ENCODE data around the gene ZPLD1. TPM values are rescaled to one million over a fixed set of nuclear protein-coding genes. Genes with fewer than 3 reads are reported as not detected.

Gene ZPLD1
- total and polyA plus RNA-seq, 5 donors = 0.17 TPM; not detected in 4

DNA sequence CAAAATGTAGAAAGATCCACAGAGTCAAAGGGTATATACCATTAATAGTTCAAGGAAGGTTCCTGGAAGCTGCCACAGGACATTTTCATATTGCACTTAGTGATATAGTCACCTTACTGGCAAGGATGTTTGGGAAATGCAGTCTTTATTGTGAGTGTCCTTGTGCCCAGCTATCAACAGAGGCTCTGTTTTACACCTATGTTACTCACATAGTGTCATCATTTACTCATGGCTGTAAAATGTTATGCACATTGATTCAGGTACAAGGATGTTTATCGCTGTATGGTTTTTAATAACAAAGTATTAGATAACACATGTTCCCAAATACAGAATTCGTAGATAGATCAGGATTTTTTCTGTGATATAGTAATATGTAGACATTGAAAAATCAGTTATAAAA lies 50.9 kb downstream of the ZPLD1 start:
- Histone ChIP-seq H3K27me3 (ENCODE audit: control insufficient read depth, insufficient read depth) (no peaks in the 10 kb centered on the region), H3K9me3 (ENCODE audit: control insufficient read depth, low read length) (no peaks in the 10 kb centered on the region), H3K27ac (ENCODE audit: low read length) (no peak overlapping the region), H3K4me1 (ENCODE audit: control insufficient read depth, insufficient read depth, low read length) (no peaks in the 10 kb centered on the region), H3K4me3 (ENCODE audit: low read length) (no peak overlapping the region)
- intact Hi-C loops (cut with DNase I) = no loop called here
- no peak for DNase-seq
- no peak for ATAC-seq
- WGBS = 89% methylated on average over 2 of the region's 2 CpGs

DNA sequence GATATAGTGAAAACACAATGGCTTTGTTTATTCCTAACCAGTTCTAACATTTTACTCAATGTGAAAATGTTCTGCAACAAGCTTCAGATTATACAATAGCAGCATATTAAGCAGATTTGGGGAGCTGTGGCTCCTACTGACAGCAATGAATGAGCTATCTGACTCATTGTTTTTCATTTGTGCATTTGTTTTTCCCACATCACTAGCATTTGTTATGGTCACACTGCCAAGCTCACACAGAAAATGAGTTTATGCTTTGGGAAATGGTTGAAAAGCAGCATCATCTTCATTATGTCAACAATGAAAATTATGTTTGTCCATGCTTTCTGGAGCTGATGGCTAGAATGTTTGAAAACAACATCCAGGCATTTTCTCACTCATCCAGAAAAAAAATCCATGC lies 53.5 kb downstream of the ZPLD1 start:
- no peak overlapping the region for H3K4me3 ChIP-seq (ENCODE audit: low read length)
- DNase-seq (no peak), ATAC-seq (no peak)
- H3K9me3 ChIP-seq (ENCODE audit: control insufficient read depth, low read length) = no peaks in the 10 kb centered on the region
- no peaks in the 10 kb centered on the region for H3K4me1 ChIP-seq (ENCODE audit: control insufficient read depth, insufficient read depth, low read length)
- intact Hi-C loops (cut with DNase I) = no loop called here
- H3K27me3 ChIP-seq (ENCODE audit: control insufficient read depth, insufficient read depth) = no peaks in the 10 kb centered on the region
- H3K27ac ChIP-seq (ENCODE audit: low read length) = no peak overlapping the region

DNA sequence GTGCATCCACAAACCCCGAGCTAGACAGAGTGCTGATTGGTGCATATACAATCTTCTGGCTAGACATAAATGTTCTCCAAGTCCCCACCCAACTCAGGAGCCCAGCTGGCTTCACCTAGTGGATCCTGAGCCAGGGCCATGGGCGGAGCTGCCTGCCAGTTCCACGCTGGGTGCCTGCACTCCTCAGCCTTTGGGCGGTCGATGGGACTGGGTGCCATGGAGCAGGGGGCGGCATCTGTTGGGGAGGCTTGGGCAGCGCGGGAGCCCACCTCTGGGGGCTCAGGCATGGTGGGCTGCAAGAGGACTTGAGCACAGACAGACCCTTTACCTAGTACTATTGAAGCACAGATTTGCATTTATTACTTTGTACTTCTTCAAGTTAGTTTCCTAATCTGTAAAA lies 57.5 kb downstream of the ZPLD1 start:
- H3K27me3 ChIP-seq (ENCODE audit: control insufficient read depth, insufficient read depth) = no peaks in the 10 kb centered on the region
- H3K9me3 ChIP-seq (ENCODE audit: control insufficient read depth, low read length) = no peaks in the 10 kb centered on the region
- H3K4me3 ChIP-seq (ENCODE audit: low read length) = no peak overlapping the region
- intact Hi-C loops (cut with DNase I) = no loop called here
- 94% methylated on average over 8 of the region's 8 CpGs for WGBS
- H3K4me1 ChIP-seq (ENCODE audit: control insufficient read depth, insufficient read depth, low read length) = no peaks in the 10 kb centered on the region
- ATAC-seq (no peak), DNase-seq (no peak)
- no peak overlapping the region for H3K27ac ChIP-seq (ENCODE audit: low read length)

DNA sequence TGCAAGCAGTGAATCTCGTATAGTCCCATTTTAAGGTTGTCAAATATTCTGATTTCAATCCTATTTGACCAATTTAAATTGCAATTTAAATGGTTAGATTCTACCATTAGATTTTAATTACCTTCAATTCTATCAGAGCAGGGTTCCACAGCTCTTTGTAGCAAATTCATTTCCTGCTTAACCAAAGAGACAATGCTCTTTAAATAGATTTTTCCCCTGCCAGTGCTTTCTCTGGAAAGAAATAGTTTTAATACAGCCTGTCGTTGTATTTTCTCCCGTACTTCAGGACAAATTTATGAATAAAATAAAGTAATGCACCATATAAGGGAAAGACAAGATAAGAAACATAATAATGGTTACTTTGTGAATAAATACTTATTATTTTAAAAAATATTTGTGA lies 62.8 kb downstream of the ZPLD1 start:
- no peak for ATAC-seq
- Histone ChIP-seq H3K9me3 (ENCODE audit: control insufficient read depth, low read length) (no peaks in the 10 kb centered on the region), H3K27ac (ENCODE audit: low read length) (no peak overlapping the region), H3K27me3 (ENCODE audit: control insufficient read depth, insufficient read depth) (no peaks in the 10 kb centered on the region), H3K4me1 (ENCODE audit: control insufficient read depth, insufficient read depth, low read length) (no peaks in the 10 kb centered on the region), H3K4me3 (ENCODE audit: low read length) (no peak overlapping the region)
- intact Hi-C loops (cut with DNase I) = no loop called here
- DNase-seq = no peak
- 53% methylated on average over 3 of the region's 3 CpGs for WGBS

DNA sequence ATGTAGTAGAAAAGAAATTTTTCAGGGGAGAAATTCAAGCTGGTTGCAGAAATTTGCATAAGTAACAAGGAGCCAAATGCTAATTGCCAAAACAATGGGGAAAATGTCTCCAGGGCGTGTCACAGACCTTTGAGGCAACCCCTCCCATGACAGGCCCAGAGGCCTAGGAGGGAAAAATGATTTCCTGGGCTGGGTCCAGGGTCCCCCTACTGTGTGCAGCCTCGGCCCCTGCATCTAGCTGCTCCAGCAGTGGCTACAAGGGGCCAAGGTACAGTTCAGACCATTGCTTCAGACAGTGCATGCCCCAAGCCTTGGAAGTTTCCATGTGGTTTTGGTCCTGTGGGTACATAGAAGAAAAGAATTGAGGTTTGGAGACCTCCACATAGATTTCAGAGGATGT lies 70.7 kb downstream of the ZPLD1 start:
- DNase-seq (no peak), ATAC-seq (no peak)
- Histone ChIP-seq H3K27me3 (ENCODE audit: control insufficient read depth, insufficient read depth) (no peaks in the 10 kb centered on the region), H3K27ac (ENCODE audit: low read length) (no peak overlapping the region), H3K4me3 (ENCODE audit: low read length) (no peak overlapping the region), H3K9me3 (ENCODE audit: control insufficient read depth, low read length) (no peaks in the 10 kb centered on the region), H3K4me1 (ENCODE audit: control insufficient read depth, insufficient read depth, low read length) (no peaks in the 10 kb centered on the region)
- intact Hi-C loops (cut with DNase I) = no loop called here
- WGBS = 80% methylated on average over 2 of the region's 2 CpGs

DNA sequence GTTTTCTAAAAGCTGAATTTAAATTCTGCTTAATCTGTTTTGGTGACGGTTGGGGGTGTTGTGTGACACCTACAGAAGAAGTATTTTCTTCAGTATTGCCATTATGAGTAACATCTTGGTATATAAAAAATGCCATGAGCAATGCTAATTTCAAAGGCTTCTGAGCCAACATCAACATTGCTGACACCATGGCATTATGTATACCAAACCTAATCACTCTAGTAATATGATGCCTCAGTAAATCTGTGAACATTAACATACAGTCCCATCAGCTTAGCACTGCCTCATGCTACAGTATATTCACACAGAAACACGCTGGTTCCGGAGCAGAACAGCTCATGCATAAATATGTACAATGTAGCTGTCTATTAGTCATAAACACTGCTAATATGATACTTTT lies 75.8 kb downstream of the ZPLD1 start:
- intact Hi-C loops (cut with DNase I) = no loop called here
- DNase-seq (no peak), ATAC-seq (no peak)
- Histone ChIP-seq H3K27ac (ENCODE audit: low read length) (no peak overlapping the region), H3K27me3 (ENCODE audit: control insufficient read depth, insufficient read depth) (no peaks in the 10 kb centered on the region), H3K4me3 (ENCODE audit: low read length) (no peak overlapping the region), H3K9me3 (ENCODE audit: control insufficient read depth, low read length) (no peaks in the 10 kb centered on the region), H3K4me1 (ENCODE audit: control insufficient read depth, insufficient read depth, low read length) (no peaks in the 10 kb centered on the region)
- 77% methylated on average over 3 of the region's 3 CpGs for WGBS

DNA sequence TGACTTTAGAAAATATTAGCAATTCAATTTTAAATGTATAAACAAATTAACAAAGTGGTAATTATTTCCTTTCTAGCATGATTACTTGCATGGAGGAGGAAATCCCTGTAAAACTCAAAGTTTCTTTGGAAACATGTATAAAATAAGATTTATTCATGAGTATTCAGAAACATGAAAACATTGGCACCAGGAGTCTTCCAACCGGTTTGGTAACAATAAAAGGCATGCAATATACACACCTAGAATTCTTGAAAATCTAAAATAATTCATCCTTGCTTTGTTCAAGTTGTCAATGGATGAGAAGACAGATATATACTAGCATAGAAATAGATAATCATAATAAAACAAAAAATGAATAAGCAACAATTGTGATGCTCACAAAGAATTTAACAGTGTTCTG lies 76.4 kb downstream of the ZPLD1 start:
- no peaks in the 10 kb centered on the region for H3K4me1 ChIP-seq (ENCODE audit: control insufficient read depth, insufficient read depth, low read length)
- ATAC-seq (no peak), DNase-seq (no peak)
- no peaks in the 10 kb centered on the region for H3K9me3 ChIP-seq (ENCODE audit: control insufficient read depth, low read length)
- no peak overlapping the region for H3K27ac ChIP-seq (ENCODE audit: low read length)
- no peaks in the 10 kb centered on the region for H3K27me3 ChIP-seq (ENCODE audit: control insufficient read depth, insufficient read depth)
- WGBS = 92% methylated on average over 1 of the region's 1 CpG
- intact Hi-C loops (cut with DNase I) = no loop called here
- no peak overlapping the region for H3K4me3 ChIP-seq (ENCODE audit: low read length)

DNA sequence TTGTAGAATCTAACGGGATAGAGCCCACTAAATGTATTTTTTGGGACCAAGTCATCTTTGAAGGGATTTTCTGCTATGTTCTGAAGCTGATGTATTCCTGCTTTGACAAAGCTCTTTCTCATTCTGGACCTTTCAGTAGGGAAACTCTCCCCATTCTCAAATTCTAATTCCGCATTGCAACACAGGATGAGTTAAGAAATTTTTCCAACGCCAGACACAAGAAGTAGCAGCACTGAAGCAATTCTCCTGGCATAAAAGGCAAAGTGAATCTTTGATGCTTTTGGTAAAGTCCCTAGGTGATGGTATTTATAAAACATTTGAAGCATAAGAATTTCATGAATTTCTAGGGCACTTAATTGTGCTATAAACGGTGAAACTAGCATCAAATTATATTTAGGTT lies 76.8 kb downstream of the ZPLD1 start:
- Histone ChIP-seq H3K4me1 (ENCODE audit: control insufficient read depth, insufficient read depth, low read length) (no peaks in the 10 kb centered on the region), H3K27ac (ENCODE audit: low read length) (no peak overlapping the region), H3K27me3 (ENCODE audit: control insufficient read depth, insufficient read depth) (no peaks in the 10 kb centered on the region), H3K9me3 (ENCODE audit: control insufficient read depth, low read length) (no peaks in the 10 kb centered on the region), H3K4me3 (ENCODE audit: low read length) (no peak overlapping the region)
- ATAC-seq = no peak
- no peak for DNase-seq
- WGBS = 82% methylated on average over 4 of the region's 4 CpGs
- intact Hi-C loops (cut with DNase I) = no loop called here

DNA sequence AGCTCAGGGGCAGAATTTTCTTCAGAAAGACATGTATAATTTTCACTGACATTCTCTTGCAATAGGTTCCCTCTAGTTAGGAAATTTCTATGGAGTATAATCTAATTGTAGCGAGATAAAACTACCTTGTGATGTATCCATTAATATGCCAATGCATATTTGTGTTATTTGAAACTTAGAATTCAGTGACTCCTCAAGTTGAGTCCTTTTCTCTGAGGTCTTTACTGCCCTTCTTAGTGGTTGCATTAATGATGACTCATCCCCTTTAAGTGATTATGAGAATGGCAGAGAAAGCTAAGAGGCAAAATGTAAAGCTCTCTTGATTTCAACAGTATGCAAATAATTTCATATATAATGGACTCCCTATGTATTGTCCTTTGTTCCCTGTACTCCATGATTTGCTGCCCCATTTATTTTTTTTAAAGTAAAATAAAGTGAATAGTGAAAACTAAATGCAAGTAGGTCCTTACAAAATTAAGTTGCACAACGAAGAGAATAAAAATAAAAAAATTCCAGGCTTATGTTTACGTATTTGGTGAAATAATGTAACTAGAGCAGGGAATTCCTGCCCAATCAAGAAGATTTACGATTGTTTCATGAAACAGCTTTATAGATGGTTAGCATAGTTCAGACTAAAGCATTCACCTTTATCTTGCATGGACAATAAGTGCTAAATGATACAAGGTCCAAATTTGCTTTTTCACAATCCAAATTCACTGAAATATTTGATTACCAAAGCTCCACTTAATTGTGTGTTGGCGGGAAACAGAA lies 78.1 kb downstream of the ZPLD1 start:
- 83% methylated on average over 5 of the region's 5 CpGs for WGBS
- intact Hi-C loops (cut with DNase I) = no loop called here

DNA sequence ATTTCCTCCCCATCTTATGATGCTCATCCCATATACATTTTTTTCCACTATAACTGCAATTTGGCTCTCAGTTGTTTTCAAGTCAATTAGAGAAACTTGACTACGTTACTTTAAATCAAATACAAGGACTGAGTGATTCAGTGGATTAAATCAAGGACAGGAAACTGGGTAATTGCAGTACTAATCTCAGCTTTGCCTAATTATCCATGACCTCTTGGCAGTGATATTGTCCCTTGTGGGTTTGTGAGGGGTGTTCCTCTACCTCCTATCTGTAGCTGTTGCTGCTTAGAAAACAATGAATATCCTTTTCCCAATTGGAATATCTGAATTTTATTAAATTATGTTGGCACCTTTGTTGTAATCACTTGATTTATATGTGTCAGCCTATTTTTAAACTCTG lies 79.4 kb downstream of the ZPLD1 start:
- ATAC-seq (no peak), DNase-seq (no peak)
- no peak overlapping the region for H3K4me3 ChIP-seq (ENCODE audit: low read length)
- no peak overlapping the region for H3K27ac ChIP-seq (ENCODE audit: low read length)
- H3K4me1 ChIP-seq (ENCODE audit: control insufficient read depth, insufficient read depth, low read length) = no peaks in the 10 kb centered on the region
- H3K9me3 ChIP-seq (ENCODE audit: control insufficient read depth, low read length) = no peaks in the 10 kb centered on the region
- intact Hi-C loops (cut with DNase I) = no loop called here
- no peaks in the 10 kb centered on the region for H3K27me3 ChIP-seq (ENCODE audit: control insufficient read depth, insufficient read depth)
- 34% methylated on average over 1 of the region's 1 CpG for WGBS

More for the DNA sequence above, 78.1 kb downstream of the ZPLD1 start:
- ATAC-seq (no peak), DNase-seq (no peak)
- no peak overlapping the region for H3K27ac ChIP-seq (ENCODE audit: low read length)
- no peaks in the 10 kb centered on the region for H3K9me3 ChIP-seq (ENCODE audit: control insufficient read depth, low read length)
- H3K27me3 ChIP-seq (ENCODE audit: control insufficient read depth, insufficient read depth) = no peaks in the 10 kb centered on the region
- no peaks in the 10 kb centered on the region for H3K4me1 ChIP-seq (ENCODE audit: control insufficient read depth, insufficient read depth, low read length)
- H3K4me3 ChIP-seq (ENCODE audit: low read length) = no peak overlapping the region

DNA sequence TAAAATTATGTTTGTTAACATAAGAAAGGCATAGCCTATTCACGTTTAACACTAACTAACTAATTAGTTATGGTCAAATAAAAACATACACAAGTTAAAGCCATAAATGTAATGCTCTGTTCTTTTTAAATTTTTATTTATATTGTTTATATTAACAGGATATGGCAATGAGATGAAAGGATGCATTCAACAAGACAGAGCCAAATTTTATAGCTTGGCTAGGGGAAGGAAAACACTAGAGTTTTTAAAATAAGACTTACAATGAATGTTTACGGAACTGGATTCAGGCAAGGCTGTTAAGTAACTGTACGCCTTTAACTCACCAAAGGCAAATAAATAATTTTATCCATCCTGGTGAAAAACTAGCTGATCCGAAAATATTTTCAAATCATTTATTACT lies 86.4 kb downstream of the ZPLD1 start:
- no peaks in the 10 kb centered on the region for H3K4me1 ChIP-seq (ENCODE audit: control insufficient read depth, insufficient read depth, low read length)
- H3K27me3 ChIP-seq (ENCODE audit: control insufficient read depth, insufficient read depth) = no peaks in the 10 kb centered on the region
- DNase-seq (no peak), ATAC-seq (no peak)
- WGBS = 83% methylated on average over 4 of the region's 4 CpGs
- no peaks in the 10 kb centered on the region for H3K9me3 ChIP-seq (ENCODE audit: control insufficient read depth, low read length)
- H3K4me3 ChIP-seq (ENCODE audit: low read length) = no peak overlapping the region
- H3K27ac ChIP-seq (ENCODE audit: low read length) = no peak overlapping the region
- intact Hi-C loops (cut with DNase I) = loop anchor here in 1 of 4 donors (10.0 kb wide), 1 partner anchor 56 kb away; no protein-coding TSS in a partner anchor

DNA sequence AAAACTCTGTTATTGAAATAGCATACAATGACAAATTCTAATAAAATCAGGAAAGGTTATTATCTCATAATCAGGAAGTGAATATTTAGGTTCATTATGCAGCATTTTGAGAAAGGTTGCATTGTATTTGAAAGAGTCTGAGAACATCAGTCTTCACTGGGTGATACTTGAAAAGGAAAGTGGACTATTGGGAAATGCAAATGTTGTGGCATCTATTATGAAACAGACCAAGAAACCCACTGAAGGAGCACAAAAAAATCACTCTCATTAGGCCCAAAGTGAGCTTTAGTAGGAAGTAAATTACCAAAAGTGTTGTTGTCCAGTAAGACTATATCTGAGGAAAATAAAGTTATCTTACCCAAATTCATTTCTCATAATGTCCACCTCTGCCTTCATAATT lies 90.8 kb downstream of the ZPLD1 start:
- H3K4me1 ChIP-seq (ENCODE audit: control insufficient read depth, insufficient read depth, low read length) = no peaks in the 10 kb centered on the region
- no peak for DNase-seq
- intact Hi-C loops (cut with DNase I) = loop anchor here in 2 of 4 donors (5.0 to 10.0 kb wide), 2 partner anchors 58 to 61 kb away; no protein-coding TSS in a partner anchor
- H3K27ac ChIP-seq (ENCODE audit: low read length) = no peak overlapping the region
- no peaks in the 10 kb centered on the region for H3K27me3 ChIP-seq (ENCODE audit: control insufficient read depth, insufficient read depth)
- no peaks in the 10 kb centered on the region for H3K9me3 ChIP-seq (ENCODE audit: control insufficient read depth, low read length)
- ATAC-seq = no peak
- no peak overlapping the region for H3K4me3 ChIP-seq (ENCODE audit: low read length)
